Hepatocyte (in vitro differentiated cells): Measurements from ENCODE around the gene LMX1B. TPM values are rescaled to one million over a fixed set of nuclear protein-coding genes. Genes with fewer than 3 reads are reported as not detected.

ENCODE experiments used
- DNase-seq: peaks from one replicate; pipeline ENCODE4 v3.0.0-alpha.2; 2016; ENCODE audit warnings: low spot score
- H2AFZ ChIP-seq: fragments of 200-600 bp; sonication (generic); 2 replicates; pipeline ENCODE4 v1.6.0; 2016; ENCODE audit warnings: antibody characterized with exemption, mild to moderate bottlenecking
- H3K27ac ChIP-seq: fragments of 200-600 bp; sonication (generic); 2 replicates; pipeline ENCODE4 v1.5.1; 2016; ENCODE audit warnings: mild to moderate bottlenecking
- H3K27me3 ChIP-seq: fragments of 200-600 bp; sonication (generic); 2 replicates; pipeline ENCODE4 v1.6.1; 2016
- H3K36me3 ChIP-seq: fragments of 200-600 bp; sonication (generic); replicated peaks from 2 replicates; pipeline ENCODE4 v1.5.1; 2016; ENCODE audit warnings: low read depth; ENCODE audit not compliant: insufficient read depth
- H3K4me1 ChIP-seq: fragments of 200-600 bp; sonication (generic); 2 replicates; pipeline ENCODE4 v1.5.1; 2016; ENCODE audit warnings: mild to moderate bottlenecking, moderate library complexity; ENCODE audit not compliant: insufficient read depth
- H3K4me2 ChIP-seq: fragments of 200-600 bp; sonication (generic); 2 replicates; pipeline ENCODE4 v1.6.0; 2016
- H3K4me3 ChIP-seq: fragments of 200-600 bp; sonication (generic); 2 replicates; pipeline ENCODE4 v1.5.1; 2016; ENCODE audit warnings: mild to moderate bottlenecking
- H3K79me2 ChIP-seq: fragments of 200-600 bp; sonication (generic); 2 replicates; pipeline ENCODE4 v1.6.0; 2017; ENCODE audit warnings: mild to moderate bottlenecking
- H3K9me2 ChIP-seq: fragments of 200-600 bp; sonication (generic); replicated peaks from 2 replicates; pipeline ENCODE4 v1.6.0; 2017; ENCODE audit warnings: mild to moderate bottlenecking; ENCODE audit not compliant: insufficient read depth
- H3K9me3 ChIP-seq: fragments of 200-600 bp; sonication (generic); 2 replicates; pipeline ENCODE4 v1.5.1; 2016; ENCODE audit warnings: low read depth, mild to moderate bottlenecking
- H4K20me1 ChIP-seq: fragments of 200-600 bp; sonication (generic); 2 replicates; pipeline ENCODE4 v1.6.0; 2016; ENCODE audit warnings: mild to moderate bottlenecking; ENCODE audit not compliant: insufficient read depth, poor library complexity, severe bottlenecking
- EZH2 ChIP-seq: fragments of 200-600 bp; sonication (generic); IDR thresholded peaks from 2 replicates; pipeline ENCODE4 v1.6.1; 2016; ENCODE audit warnings: antibody characterized with exemption, mild to moderate bottlenecking, borderline replicate concordance
- EZH2phosphoT487 ChIP-seq: fragments of 200-600 bp; sonication (generic); IDR thresholded peaks from one replicate; pipeline ENCODE4 v1.6.1; 2018; ENCODE audit warnings: antibody characterized with exemption, mild to moderate bottlenecking, low read depth, moderate library complexity; ENCODE audit not compliant: unreplicated experiment, severe bottlenecking
- WGBS: methylation state at CpG from one replicate; pipeline ENCODE4 v1.1.6; 2016; ENCODE audit warnings: low lambda C conversion rate; ENCODE audit errors: missing lambda C conversion rate; 5-methylcytosine and 5-hydroxymethylcytosine counted together
- polyA plus RNA-seq: library from polyadenylated mRNA; unstranded; fragments of >200 nt; fragmentation: Nextera tagmentation; extraction: Ambion mirVana; gene quantifications from 2 replicates; pipeline ENCODE4 v1.2.1, GENCODE V29; 2016
- total RNA-seq: library from RNA; depleted of rRNA; stranded (reverse); fragments of >200 nt; gene quantifications from 2 replicates; pipeline ENCODE4 v1.2.3, GENCODE V29; 2014
- TF ChIP-seq, protein P1 (sequence below): fragments of 200-600 bp; sonication (generic); IDR thresholded peaks from 2 replicates; pipeline ENCODE4 v1.5.1; 2016; ENCODE audit warnings: antibody characterized with exemption, mild to moderate bottlenecking; ENCODE audit not compliant: poor library complexity

The LMX1B gene
- total and polyA plus RNA-seq, 2 experiments from 2014 or later = 0.16 TPM; not detected in 1

DNA sequence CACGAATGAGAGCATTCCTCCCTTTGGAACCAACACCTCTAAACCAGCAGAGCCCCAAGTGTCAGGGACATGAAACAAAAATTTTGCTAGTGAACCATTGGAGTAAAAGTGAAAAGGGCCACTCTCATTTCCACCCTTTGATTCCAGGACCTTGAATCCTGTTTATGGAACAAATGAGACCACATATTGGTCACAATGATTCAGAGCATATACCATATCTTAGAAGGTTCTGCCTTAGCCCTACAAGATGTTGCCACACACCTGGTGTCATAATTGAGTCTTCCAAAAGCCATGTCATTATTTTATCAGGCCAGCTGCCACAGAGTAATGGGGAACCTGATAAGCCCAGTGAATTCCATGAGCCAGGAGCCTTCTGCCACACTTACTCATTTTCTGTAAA is 124.8 kb downstream of the LMX1B start:
- TF ChIP-seq, protein P1, sequence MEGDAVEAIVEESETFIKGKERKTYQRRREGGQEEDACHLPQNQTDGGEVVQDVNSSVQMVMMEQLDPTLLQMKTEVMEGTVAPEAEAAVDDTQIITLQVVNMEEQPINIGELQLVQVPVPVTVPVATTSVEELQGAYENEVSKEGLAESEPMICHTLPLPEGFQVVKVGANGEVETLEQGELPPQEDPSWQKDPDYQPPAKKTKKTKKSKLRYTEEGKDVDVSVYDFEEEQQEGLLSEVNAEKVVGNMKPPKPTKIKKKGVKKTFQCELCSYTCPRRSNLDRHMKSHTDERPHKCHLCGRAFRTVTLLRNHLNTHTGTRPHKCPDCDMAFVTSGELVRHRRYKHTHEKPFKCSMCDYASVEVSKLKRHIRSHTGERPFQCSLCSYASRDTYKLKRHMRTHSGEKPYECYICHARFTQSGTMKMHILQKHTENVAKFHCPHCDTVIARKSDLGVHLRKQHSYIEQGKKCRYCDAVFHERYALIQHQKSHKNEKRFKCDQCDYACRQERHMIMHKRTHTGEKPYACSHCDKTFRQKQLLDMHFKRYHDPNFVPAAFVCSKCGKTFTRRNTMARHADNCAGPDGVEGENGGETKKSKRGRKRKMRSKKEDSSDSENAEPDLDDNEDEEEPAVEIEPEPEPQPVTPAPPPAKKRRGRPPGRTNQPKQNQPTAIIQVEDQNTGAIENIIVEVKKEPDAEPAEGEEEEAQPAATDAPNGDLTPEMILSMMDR = no peak
- TF ChIP-seq EZH2phosphoT487 (no peak), EZH2 (no peak)
- H3K27me3 ChIP-seq = peaks cover 13% of the 10 kb centered on the region
- WGBS = 39% methylated on average over 1 of the region's 1 CpG
- no peak overlapping the region for H2AFZ ChIP-seq
- H3K79me2 ChIP-seq = no peaks in the 10 kb centered on the region
- no peak overlapping the region for H3K4me2 ChIP-seq
- no peaks in the 10 kb centered on the region for H4K20me1 ChIP-seq
- no peak overlapping the region for H3K4me3 ChIP-seq
- no peaks in the 10 kb centered on the region for H3K9me2 ChIP-seq
- no peaks in the 10 kb centered on the region for H3K36me3 ChIP-seq
- H3K4me1 ChIP-seq = no peaks in the 10 kb centered on the region
- no peak for DNase-seq
- H3K9me3 ChIP-seq = no peaks in the 10 kb centered on the region
- H3K27ac ChIP-seq = no peak overlapping the region

GRCh38 chr9:126743041-126743440 is 129.3 kb downstream of the LMX1B start:
- DNase-seq = no peak
- H3K79me2 ChIP-seq = no peaks in the 10 kb centered on the region
- H3K9me2 ChIP-seq = no peaks in the 10 kb centered on the region
- no peak for TF ChIP-seq EZH2phosphoT487
- TF ChIP-seq, protein P1 = no peak
- TF ChIP-seq EZH2 = no peak
- H3K4me2 ChIP-seq = no peak overlapping the region
- no peak overlapping the region for H3K27ac ChIP-seq
- WGBS = 87% methylated on average over 5 of the region's 5 CpGs
- H3K9me3 ChIP-seq = no peaks in the 10 kb centered on the region
- peaks cover 21% of the 10 kb centered on the region for H3K27me3 ChIP-seq
- no peaks in the 10 kb centered on the region for H3K4me1 ChIP-seq
- H4K20me1 ChIP-seq = no peaks in the 10 kb centered on the region
- no peak overlapping the region for H3K4me3 ChIP-seq
- no peaks in the 10 kb centered on the region for H3K36me3 ChIP-seq
- no peak overlapping the region for H2AFZ ChIP-seq

- 82% methylated on average over 10 of the region's 10 CpGs for whole genome bisulfite sequencing
- Histone ChIP-seq H3K27ac (no peak overlapping the region), H3K4me2 (no peak overlapping the region), H2AFZ (no peak overlapping the region), H3K9me2 (no peaks in the 10 kb centered on the region), H3K4me3 (no peak overlapping the region), H3K4me1 (no peaks in the 10 kb centered on the region), H3K36me3 (no peaks in the 10 kb centered on the region), H4K20me1 (no peaks in the 10 kb centered on the region), H3K79me2 (no peaks in the 10 kb centered on the region), H3K9me3 (no peaks in the 10 kb centered on the region), H3K27me3 (peaks cover 15% of the 10 kb centered on the region)
- TF ChIP-seq EZH2 = no peak
- TF ChIP-seq, protein P1 = no peak
- no peak for TF ChIP-seq EZH2phosphoT487
- no peak for DNase-seq
These were observed 132.1 kb downstream of the LMX1B start for GRCh38 chr9:126745574-126746411.

Other genes starting within 250 kb of the LMX1B start
- gene ZBTB43, start 191.1 kb downstream of the LMX1B start, total RNA-seq = 13.7 and 16.4 TPM in 2 replicates
- gene ZBTB43, start 191.1 kb downstream of the LMX1B start, polyA plus RNA-seq = 11.1 and 14.9 TPM in 2 replicates
- 21.0 and 21.3 TPM in 2 replicates for gene ZBTB34, start 246.7 kb downstream of the LMX1B start, total RNA-seq
- gene ZBTB34, start 246.7 kb downstream of the LMX1B start, polyA plus RNA-seq = 5.3 and 6.1 TPM in 2 replicates